ENCODE measurements around the gene SFT2D2.

DNA sequence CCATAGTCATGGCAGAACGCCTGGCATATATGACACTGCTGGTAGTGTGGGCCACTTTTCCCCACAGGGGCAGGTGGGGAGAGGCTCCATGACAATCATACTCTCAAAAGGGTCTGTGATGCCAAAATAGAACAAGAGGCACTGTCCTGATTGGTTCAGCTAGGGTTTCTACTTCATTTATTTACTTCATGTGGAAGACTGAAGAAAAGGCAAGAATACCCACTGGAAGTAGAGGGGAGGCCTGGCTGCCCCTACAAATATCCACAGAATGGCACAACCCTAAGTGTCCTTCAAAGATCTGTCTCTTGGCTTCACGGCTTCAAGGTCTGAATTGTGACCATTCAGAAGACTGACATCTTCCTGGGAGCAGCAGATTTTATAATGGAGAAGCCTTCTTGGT is 4.5 kb upstream of the SFT2D2 start:
- TF ChIP-seq SUZ12 (IDR thresholded peaks at IDR 0.05; ENCODE audit: extremely low read depth, insufficient read depth, insufficient read length) (no peak), ZNF274 (IDR thresholded peaks at IDR 0.05; ENCODE audit: low read depth, low read length) (no peak)
